ENCODE data around the gene ADGRL3.
"Not testable (repeated sequence)": the region's sequence is repeated elsewhere in the genome, so short reads cannot be mapped to it uniquely, and the experiment has no call there.

Gene ADGRL3

GRCh38 chr4:61763682-61764081 is 563.6 kb downstream of the ADGRL3 start:
- no peak for DNase-seq

DNA sequence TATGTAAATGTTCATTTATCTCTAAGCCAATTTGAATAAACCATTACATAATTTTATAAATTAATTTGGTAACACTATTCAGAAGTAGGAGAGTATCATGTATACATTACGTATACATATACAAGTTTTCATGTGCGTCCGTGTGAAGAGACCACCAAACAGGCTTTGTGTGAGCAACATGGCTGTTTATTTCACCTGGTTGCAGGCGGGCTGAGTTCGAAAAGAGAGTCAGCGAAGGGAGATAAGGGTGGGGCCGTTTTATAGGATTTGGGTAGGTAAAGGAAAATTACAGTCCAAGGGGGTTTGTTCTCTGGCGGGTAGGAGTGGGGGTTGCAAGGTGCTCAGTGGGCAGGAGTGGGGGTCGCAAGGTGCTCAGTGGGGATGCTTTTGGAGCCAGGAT is 564.0 kb downstream of the ADGRL3 start:
- not testable (repeated sequence) for DNase-seq

DNA sequence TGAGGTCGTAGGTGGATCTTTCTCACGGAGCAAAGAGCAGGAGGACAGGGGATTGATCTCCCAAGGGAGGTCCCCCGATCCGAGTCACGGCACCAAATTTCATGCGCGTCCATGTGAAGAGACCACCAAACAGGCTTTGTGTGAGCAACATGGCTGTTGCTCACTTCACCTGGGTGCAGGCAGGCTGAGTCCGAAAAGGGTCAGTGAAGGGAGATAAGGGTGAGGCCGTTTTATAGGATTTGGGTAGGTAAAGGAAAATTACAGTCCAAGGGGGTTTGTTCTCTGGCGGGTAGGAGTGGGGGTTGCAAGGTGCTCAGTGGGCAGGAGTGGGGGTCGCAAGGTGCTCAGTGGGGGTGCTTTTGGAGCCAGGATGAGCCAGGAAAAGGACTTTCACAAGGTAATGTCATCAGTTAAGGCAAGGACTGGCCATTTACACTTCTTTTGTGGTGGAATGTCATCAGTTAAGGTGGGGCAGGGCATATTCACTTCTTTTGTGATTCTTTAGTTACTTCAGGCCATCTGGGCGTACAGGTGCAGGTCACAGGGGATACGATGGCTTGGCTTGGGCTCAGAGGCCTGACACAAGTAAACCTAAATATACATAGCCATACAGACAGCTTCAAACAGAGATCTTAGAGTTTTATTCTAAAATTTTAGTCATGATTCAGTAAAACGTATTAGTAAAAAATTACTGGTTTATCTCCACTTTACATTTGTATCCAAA is 569.5 kb downstream of the ADGRL3 start:
- DNase-seq: not testable (repeated sequence)

DNA sequence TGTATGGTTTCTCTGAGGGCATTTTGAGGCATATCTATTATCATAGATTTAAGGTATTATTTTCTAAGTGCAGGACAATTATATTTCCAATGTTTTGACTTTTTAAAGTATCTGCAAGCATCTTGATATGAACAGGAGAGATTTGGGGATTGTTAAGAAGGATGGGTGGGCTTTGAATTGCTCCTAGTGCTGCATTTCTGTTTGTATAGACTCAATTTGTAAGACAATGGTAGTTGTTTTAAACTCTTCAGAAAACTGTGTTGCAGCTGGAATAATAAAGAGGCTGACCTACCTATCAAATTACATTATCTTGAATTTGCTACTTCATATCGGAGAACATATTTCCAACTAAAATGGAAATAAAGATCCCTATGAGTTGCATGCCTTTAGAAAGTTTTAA is 570.3 kb downstream of the ADGRL3 start:
- DNase-seq: no peak

GRCh38 chr4:61771056-61771455 is 570.9 kb downstream of the ADGRL3 start:
- DNase-seq: no peak

DNA sequence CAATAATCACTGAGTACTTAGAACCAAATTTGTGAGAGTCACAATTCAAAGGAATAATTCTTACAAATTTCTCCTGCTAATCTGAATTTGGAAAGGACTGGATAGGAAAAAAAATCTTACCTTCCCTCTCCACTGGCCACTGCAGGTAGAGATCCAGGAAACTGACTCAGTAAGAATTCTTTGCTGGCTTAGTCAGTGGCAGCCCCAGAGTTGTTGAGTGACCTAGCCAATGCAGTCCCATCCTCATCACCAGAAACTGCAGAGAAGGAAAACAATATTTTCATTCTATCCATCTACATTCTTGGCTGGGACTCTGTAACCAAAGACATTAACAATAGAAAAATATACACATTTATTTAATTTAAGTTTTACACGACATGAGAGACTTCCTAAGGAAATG is 572.0 kb downstream of the ADGRL3 start:
- DNase-seq: no peak

- DNase-seq: no peak
These were observed 573.6 kb downstream of the ADGRL3 start for GRCh38 chr4:61773655-61774245.

DNA sequence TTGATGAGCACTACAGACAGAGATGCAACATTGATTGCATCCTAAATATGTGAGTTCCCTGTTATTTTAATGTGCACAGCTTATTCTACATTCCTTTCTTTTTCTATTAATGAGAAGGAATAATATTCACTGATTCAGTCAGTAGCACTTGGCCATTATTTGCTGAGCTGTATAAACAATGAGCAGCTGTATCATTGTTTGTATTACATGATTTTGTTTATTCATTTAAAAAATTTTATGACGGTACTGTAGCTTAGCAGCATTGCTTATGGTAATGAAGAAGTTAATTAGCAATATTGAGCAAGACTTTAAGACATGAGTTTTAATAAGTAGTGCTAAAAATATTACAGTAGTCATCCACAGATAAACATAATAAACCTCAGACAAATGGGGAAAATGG is 582.0 kb downstream of the ADGRL3 start:
- DNase-seq: no peak

DNA sequence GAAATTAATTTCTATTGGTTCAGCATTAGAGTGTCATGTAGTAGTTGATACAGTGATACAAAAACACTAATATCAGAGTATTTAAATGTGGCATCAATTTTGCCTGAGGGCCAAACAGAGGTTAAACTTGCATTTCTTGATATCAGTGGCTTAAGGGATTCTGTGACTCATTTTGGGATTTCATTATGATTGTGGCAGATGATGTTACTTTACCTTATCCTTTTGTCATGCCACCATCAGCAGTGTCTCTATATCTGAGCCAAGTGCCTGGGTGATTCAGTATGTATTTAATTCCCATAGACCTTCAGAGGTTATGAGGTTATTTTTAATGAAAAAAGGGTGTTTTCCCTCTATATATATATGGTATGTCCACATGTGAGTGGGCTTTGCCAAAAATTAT is 582.9 kb downstream of the ADGRL3 start:
- DNase-seq: no peak

DNA sequence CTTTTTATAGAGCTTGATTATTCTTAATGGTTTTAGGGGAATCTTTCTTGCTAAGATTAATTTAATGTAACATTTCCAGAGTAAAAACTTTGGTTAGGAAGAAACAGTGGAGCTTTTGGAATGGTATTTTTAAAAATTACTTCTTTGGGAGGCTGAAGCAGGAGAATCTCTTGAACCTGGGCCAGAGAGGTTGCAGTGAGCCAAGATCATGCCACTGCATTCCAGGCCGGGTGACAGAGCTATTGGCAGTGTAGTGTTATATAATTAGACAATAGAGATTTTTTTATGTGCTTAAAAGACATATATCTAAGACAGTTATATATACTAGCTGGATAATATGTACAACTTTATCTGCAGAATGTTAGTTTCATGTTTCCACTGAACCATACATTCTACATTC is 585.6 kb downstream of the ADGRL3 start:
- no peak for DNase-seq

- no peak for DNase-seq
These were observed 586.1 kb downstream of the ADGRL3 start for GRCh38 chr4:61786211-61786610.

GRCh38 chr4:61795998-61796397 is 595.9 kb downstream of the ADGRL3 start:
- DNase-seq: no peak

GRCh38 chr4:61799794-61800193 is 599.7 kb downstream of the ADGRL3 start:
- no peak for DNase-seq

DNA sequence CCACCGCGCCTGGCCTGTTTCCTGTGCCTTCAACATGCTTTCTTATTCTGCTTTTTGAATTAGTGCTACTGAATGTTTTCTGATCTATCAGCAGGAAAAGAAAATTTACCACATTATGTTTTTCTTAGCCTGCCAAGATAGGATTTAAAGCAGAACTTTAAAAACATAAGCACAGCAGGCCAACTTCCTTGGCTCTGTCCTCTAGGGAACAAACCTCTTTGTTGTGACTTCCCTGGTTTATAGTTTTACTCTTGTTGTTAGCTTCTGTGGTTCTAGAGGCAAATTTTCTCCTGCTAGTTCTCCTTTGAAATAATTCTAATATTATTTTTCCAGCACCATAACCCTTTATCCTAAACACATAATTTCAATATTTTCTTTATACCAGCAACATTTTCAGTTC is 605.1 kb downstream of the ADGRL3 start:
- DNase-seq: no peak

DNA sequence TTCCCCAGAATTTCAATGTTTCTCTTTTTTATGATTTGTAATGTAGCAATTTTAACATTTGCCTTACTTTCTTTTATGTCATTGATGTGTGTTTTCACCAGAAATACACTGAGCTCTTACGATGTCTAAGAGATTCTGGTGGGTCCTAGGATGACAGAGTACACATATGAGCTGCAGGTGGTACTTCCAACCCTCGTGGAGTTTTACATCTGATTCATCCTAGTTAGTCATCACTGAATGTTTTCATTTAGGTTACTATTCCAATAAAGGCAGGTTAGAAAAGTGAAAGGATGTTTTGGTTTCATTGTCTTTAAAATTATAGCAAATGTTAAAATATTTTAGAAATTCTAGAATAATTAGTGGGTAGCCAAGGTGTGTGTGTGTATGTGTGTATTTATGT is 605.9 kb downstream of the ADGRL3 start:
- no peak for DNase-seq

- DNase-seq: no peak
These were observed 612.0 kb downstream of the ADGRL3 start for GRCh38 chr4:61812171-61812570.

DNA sequence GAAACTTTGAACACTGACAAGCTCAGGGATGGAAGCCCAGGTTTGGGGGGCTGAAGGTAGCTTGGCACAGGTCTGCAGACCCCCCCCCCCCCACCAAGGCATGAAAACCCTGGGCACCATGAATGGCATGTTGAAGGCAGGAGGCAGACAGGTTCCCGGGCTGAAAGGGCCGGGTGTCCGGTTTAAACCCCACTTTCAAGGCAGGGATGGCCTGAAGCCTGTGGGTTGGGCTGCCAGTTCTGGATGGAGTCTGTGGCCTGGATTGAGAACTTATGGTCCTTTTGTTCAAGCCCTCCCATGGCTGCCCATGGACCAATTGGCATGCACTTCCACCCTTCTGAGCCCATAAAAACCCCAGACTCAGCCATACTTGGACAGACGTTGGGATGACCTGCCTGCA is 616.9 kb downstream of the ADGRL3 start:
- no peak for DNase-seq

DNA sequence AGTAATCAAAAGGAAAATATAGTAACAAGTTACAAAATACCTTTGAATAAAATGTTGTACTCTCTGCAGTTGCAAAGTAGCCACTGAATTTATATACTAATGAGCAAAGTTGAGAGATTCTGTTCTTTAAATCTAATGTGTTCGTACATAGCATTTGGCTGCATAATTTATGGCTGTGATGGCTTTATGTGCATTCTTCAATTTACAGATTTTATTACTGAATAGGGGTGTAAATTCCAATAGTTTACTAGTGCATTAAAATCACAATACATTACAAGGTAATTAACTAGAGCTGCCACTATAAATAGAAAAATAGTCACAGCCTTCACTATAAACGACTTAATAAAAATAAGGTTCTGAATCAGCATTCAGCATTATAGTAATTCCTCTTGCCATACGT is 620.0 kb downstream of the ADGRL3 start:
- DNase-seq: no peak

GRCh38 chr4:61824454-61824853 is 624.3 kb downstream of the ADGRL3 start:
- no peak for DNase-seq

DNA sequence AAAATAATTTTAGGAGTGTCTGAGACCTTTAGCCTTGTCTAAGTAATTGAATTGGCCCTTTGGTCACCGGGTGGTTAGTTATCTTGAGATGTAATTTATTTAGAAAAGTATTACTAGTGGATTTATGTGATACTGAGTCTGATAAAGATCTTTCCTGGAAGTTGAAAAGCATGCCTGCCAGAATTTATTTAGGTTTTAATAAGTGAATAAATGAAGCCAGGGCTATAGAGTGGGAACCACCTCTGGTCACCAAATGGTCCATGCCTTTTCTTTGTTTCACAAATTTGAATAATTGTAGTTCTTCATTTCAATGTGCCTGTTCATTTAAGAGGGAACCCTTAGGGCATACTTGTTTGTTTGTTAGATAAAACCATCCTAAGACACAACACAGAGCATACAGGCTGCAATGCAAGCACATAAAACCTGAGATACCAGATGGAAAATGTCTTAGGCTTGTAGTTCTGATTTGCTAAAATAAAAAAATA is 627.8 kb downstream of the ADGRL3 start:
- no peak for DNase-seq

DNA sequence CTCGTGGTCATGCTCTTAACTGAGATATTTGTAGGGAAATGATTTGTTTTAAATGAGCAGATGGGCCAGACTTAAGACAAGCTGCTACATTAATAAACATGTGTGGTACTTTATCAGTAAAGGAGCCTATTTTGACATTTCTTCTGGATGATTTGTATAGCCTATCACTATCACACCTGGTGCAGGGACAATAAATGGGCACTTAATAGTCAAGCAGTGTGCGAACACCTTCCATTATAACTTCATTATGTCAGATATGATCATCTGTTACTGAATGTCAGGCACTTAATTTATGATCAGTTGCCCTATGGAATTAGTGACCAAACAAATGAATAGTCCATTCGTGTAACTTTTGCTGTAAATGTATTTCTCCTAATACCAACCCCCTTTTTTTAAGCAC is 628.8 kb downstream of the ADGRL3 start:
- DNase-seq: peak; percentile 95

DNA sequence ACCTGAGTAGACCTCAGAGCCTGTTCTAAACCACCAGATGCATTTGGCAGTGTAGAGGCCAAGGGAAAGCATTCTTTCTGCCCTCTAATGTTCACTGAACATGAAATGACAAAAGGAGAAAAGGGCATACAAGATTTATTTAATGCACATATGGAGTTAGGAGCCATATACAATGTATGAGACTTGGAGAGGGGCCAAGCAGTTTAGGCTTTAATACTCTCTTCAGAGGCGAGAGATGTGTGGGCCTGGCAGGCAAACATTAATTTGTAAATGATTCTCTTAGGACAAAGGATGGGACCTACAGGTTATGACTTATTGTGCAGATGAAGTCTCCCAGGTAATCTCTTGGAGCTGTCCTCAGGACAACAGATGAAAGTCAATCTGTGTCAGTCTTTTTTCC is 631.9 kb downstream of the ADGRL3 start:
- DNase-seq: peak; percentile 3

DNA sequence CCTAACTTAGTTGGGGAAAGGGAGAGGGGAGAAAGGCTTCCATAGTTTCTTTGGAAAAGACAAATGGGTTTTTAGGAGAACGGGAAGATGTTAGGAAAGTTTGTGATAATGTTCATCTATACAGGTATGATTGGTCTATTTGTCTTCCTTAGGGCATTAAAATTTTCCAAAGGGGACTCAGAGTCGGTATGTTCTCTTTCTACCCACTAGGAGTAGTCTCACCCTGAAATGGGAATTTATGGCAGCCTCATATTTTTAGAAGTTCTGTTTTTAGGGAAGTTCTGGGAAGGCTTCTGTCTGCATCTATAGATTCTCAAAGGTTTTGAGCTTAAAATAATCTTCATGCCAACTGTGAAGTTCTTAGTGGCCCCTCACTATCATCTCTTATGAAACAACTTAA is 637.3 kb downstream of the ADGRL3 start:
- DNase-seq: no peak

DNA sequence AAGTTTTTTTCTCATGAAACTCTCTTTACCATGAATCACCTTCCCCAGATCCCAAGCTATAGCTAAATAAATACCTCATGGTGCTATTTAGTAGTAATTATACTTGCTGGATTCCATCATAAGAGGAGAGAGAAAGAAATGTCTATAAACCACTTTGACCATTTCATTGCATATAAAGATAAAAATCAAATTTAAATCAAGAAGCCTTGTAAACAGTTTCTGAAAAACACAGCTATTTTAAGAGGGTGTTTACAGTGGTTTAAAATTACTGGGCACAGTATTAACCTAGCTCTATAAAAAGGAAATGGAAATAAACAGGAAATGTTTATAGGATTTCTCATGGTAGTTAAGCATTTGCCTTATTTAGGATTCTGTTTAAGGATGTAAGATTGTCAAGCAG is 637.9 kb downstream of the ADGRL3 start:
- DNase-seq: no peak

DNA sequence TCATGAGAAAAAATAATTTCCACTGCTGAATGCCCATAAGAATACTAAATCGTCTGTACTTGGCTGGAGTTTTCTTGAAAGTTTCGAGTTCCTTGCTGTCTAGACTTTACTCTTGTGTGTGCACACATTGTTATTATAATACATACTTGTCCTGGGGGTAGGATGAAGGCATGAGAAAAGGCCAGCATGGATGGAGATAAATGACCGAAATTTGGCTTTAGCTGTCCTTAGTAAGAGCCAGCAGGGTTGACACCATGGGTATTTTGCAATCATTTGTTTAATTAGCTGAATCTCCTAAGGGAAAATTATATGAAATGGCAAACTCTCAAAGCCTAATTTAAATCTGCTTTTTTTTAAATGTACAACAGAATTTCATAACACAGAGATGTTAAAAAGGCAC is 641.6 kb downstream of the ADGRL3 start:
- no peak for DNase-seq
